ENCODE data around the gene DIPK1C. TPM values are rescaled to one million over a fixed set of nuclear protein-coding genes. Genes with fewer than 3 reads are reported as not detected.

DIPK1C gene
- total and polyA plus RNA-seq, 10 of the 15 experiments (the other 5 are each of a cell fraction or from before 2014, with no cell fraction given), result not detected

DNA sequence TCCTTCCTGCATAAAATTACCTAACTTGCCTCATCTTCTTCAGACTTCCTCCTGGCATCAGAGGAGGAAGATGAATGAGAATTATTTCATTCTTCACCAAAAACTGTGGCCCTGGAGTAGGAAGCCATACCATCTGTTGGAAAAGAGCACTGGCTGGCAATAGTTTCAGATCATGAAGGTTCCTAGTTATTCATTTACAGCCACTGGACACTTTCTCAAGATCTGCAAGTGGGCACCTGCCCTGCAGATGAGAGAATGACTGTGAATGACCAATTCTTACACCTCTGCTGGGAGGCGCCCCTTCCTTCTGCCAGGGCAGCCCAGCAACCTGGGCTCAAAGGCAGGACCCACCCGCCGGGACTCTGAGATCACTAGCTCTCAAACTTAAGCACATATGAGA is 13.0 kb downstream of the DIPK1C start:
- DNase-seq (ENCODE audit: low read depth, low spot score) (no peak), ATAC-seq (no peak), FAIRE-seq (no peak)
- WGBS (ENCODE audit: insufficient coverage, insufficient replicate concordance, low lambda C conversion rate, missing lambda C conversion rate), result 59% methylated on average over 3 of the region's 3 CpGs
- Histone ChIP-seq H2AFZ (ENCODE audit: control insufficient read depth, low read depth, low read length) (no peak overlapping the region), H3K27ac (ENCODE audit: control insufficient read depth, insufficient read depth) (no peak overlapping the region), H3K4me3 (no peak overlapping the region), H3K79me2 (ENCODE audit: control insufficient read depth, insufficient read depth, low read length) (no peaks in the 10 kb centered on the region), H3K9me3 (replicated peaks; ENCODE audit: control insufficient read depth, insufficient read depth, low read length) (no peaks in the 10 kb centered on the region), H3K4me2 (ENCODE audit: control insufficient read depth, insufficient read depth) (no peak overlapping the region), H3K27me3 (replicated peaks in 1 of 2; ENCODE audit: control insufficient read depth in 2 of 2, insufficient read depth in 2 of 2, low read length in 1 of 2) (peaks cover 0 to 5% of the 10 kb centered on the region in 2 experiments; a peak in 2 of 4 replicates), H4K20me1 (ENCODE audit: control insufficient read depth, insufficient read depth) (no peaks in the 10 kb centered on the region), H3K9ac (ENCODE audit: control insufficient read depth, insufficient read depth, low read length) (no peak overlapping the region), H3K36me3 (ENCODE audit: control insufficient read depth in 2 of 2, insufficient read depth in 2 of 2, low read length in 1 of 2) (no peaks in the 10 kb centered on the region), H3K4me1 (ENCODE audit: control insufficient read depth, insufficient read depth, low read length) (no peaks in the 10 kb centered on the region)
- SMC1A ChIA-PET (ENCODE audit: uncharacterized antibody, unreplicated experiment), result no interaction called here
- in situ Hi-C loops (cut with MboI), result no loop called here
- CTCF ChIA-PET, result no interaction called here
- no TSS peak for BruUV-seq (replicated peaks)
- POLR2A ChIA-PET, result no interaction called here
- TF ChIP-seq USF1 (IDR thresholded peaks at IDR 0.05; ENCODE audit: borderline replicate concordance, extremely low read length, insufficient read depth, low read depth, low read length), result no peak
- TF ChIP-seq EZH2 (IDR thresholded peaks at IDR 0.05; ENCODE audit: borderline replicate concordance, control insufficient read depth, low read depth, low read length), result no peak
- TF ChIP-seq TARDBP (IDR thresholded peaks at IDR 0.05; ENCODE audit: borderline replicate concordance), result no peak
- TF ChIP-seq BMI1 (IDR thresholded peaks at IDR 0.05; ENCODE audit: borderline replicate concordance), result no peak
- no peak for TF ChIP-seq NFYA (IDR thresholded peaks at IDR 0.05; ENCODE audit: borderline replicate concordance, low read depth, low read length)
- TF ChIP-seq POLR2A (IDR thresholded peaks at IDR 0.05; ENCODE audit: low read depth, low read length), result no peak
- no peak for TF ChIP-seq TCF7 (IDR thresholded peaks at IDR 0.05; ENCODE audit: borderline replicate concordance)
- no peak for TF ChIP-seq RB1 (IDR thresholded peaks at IDR 0.05; ENCODE audit: borderline replicate concordance)
- TF ChIP-seq CREM (IDR thresholded peaks at IDR 0.05; ENCODE audit: low read depth), result no peak
- intact Hi-C loops (cut with micrococcal nuclease; ENCODE audit: unreplicated experiment), result no loop called here
- RAD21 ChIA-PET (ENCODE audit: unreplicated experiment), result no interaction called here
